Femur (tissue), 1 donor: ENCODE data around the gene CAMTA1.

Experiments
- DNase-seq: peaks from one replicate; pipeline ENCODE4 v3.0.0-alpha.2; 2017

The CAMTA1 gene

GRCh38 chr1:7613851-7614205 lies 828.6 kb downstream of the CAMTA1 start:
- no peak for DNase-seq

GRCh38 chr1:7614576-7615074 lies 829.4 kb downstream of the CAMTA1 start:
- DNase-seq = no peak

- no peak for DNase-seq
Measured at GRCh38 chr1:7615138-7615537, 829.9 kb downstream of the CAMTA1 start.

GRCh38 chr1:7616076-7616832 lies 831.0 kb downstream of the CAMTA1 start:
- peak; percentile 67 for DNase-seq

- DNase-seq = no peak
Measured at GRCh38 chr1:7616953-7617352, 831.7 kb downstream of the CAMTA1 start.

GRCh38 chr1:7617826-7618225 lies 832.6 kb downstream of the CAMTA1 start:
- DNase-seq = no peak

GRCh38 chr1:7620196-7620595 lies 834.9 kb downstream of the CAMTA1 start:
- DNase-seq = no peak

GRCh38 chr1:7621334-7622219 lies 836.3 kb downstream of the CAMTA1 start:
- DNase-seq = no peak

GRCh38 chr1:7623842-7624241 lies 838.6 kb downstream of the CAMTA1 start:
- no peak for DNase-seq

- no peak for DNase-seq
Measured at GRCh38 chr1:7624791-7625355, 839.6 kb downstream of the CAMTA1 start.

- no peak for DNase-seq
Measured at GRCh38 chr1:7625401-7625800, 840.1 kb downstream of the CAMTA1 start.

- DNase-seq = no peak
Measured at GRCh38 chr1:7628273-7628672, 843.0 kb downstream of the CAMTA1 start.

- no peak for DNase-seq
Measured at GRCh38 chr1:7629011-7629410, 843.8 kb downstream of the CAMTA1 start.

- DNase-seq = no peak
Measured at GRCh38 chr1:7629465-7630195, 844.4 kb downstream of the CAMTA1 start.

- DNase-seq = no peak
Measured at GRCh38 chr1:7630378-7630777, 845.1 kb downstream of the CAMTA1 start.

- no peak for DNase-seq
Measured at GRCh38 chr1:7632176-7632575, 846.9 kb downstream of the CAMTA1 start.

- no peak for DNase-seq
Measured at GRCh38 chr1:7632681-7633080, 847.4 kb downstream of the CAMTA1 start.

GRCh38 chr1:7633506-7634245 lies 848.4 kb downstream of the CAMTA1 start:
- no peak for DNase-seq

GRCh38 chr1:7634546-7635240 lies 849.4 kb downstream of the CAMTA1 start:
- no peak for DNase-seq

GRCh38 chr1:7636795-7637526 lies 851.7 kb downstream of the CAMTA1 start:
- no peak for DNase-seq

- no peak for DNase-seq
Measured at GRCh38 chr1:7638078-7638477, 852.8 kb downstream of the CAMTA1 start.
